Esophagus mucosa (tissue), 1 donor: Measurements from ENCODE around the gene EML2. TPM values are rescaled to one million over a fixed set of nuclear protein-coding genes. Genes with fewer than 3 reads are reported as not detected.
A peak's percentile ranks its signal among the peaks of the same experiment; 100 is the strongest.
"Not testable (repeated sequence)": the region's sequence is repeated elsewhere in the genome, so short reads cannot be mapped to it uniquely, and the experiment has no call there.

Experiments
- ATAC-seq: fragments of 200-7000 bp; cut with Tn5 transposase; one replicate; pipeline ENCODE4 v1.9.1; 2020
- total RNA-seq: library from RNA; stranded (reverse); gene quantifications from one replicate; pipeline ENCODE4 v1.2.4, GENCODE V29; 2023
- donor health status: DM: yes; HTN: yes; CAD: no.

The EML2 gene
- total RNA-seq, 1 donor from 2014 or later: 85.4 TPM

GRCh38 chr19:45615056-45615455 is 24.1 kb downstream of the EML2 start:
- ATAC-seq: not testable (repeated sequence)

GRCh38 chr19:45613926-45614725 is 25.1 kb downstream of the EML2 start:
- ATAC-seq: peak; percentile 89

- no peak for ATAC-seq
Observed at GRCh38 chr19:45608948-45609347, 30.2 kb downstream of the EML2 start.

DNA sequence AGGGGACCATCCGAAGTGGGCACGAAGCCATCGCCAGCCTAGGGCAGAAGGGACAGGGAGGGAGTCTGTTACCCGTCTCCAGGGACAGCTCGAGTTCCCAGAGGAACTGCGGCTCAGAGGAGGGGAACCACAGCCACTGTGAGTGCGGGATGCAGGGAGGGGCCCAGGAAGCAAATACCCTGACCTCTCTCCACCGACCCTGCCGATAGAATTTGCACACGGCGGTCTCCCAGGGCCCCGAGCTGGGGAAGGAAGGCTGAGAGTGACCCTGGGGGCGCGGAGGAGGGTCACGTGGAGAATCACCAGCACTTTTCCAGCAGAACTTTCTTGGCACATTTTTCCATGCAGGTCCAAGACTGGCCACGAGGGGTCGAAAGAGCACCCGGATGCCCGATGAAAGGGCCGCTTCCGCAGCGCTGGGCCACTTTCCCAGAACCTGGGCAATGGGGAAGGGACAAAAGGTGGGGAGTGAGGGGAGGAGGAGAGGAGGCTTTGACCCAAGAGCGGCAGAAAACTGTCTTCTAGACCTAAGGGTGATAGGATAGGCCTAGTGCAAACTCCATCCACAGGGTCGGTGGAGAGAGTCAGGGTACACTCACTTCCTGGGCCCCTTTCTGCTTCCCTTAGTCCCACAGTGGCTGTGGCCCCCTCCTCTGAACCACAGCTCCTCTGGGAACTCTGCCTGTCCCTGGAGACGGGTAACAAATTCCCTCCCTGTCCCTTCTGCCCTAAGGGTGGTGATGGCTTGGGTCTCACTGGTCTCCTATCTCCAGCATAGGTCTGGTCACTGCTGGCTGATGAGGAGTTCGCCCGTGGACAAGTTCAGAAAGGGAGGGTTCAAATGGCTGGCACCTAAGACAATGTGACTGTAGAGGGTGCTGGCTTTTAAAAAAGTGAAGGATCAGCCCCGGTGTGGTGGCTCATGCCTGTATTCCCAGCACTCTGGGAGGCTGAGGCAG is 31.8 kb downstream of the EML2 start:
- peak; percentile 73 for ATAC-seq

GRCh38 chr19:45601524-45602374 is 37.4 kb downstream of the EML2 start, which contains the start of gene GPR4:
Gene GPR4 (minus strand): TSS chr19:45602212. CDS start chr19:45591866, 10,346 bp downstream.
- peak; percentile 29 for ATAC-seq

DNA sequence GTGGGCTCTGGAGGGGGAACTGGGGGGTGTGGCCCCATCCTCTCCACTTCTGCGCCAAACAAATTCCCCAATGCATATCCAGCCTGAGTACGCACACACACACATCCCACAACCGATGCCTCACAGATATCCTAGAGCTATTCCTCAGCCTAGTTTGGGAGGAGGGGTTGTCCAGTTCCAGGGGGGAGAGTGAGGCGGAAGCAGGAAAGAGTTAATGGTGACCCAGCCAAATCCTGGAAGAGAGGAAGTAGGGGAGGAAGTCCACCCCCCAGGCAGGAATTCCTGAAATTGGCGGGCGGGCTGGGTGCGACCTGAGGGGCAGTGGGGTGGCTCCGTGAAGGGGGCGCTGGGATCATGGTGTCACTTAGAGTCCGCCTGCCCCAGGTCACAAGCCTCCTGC is 38.1 kb downstream of the EML2 start:
- ATAC-seq: no peak

- no peak for ATAC-seq
Observed at GRCh38 chr19:45600340-45600885, 38.8 kb downstream of the EML2 start.

DNA sequence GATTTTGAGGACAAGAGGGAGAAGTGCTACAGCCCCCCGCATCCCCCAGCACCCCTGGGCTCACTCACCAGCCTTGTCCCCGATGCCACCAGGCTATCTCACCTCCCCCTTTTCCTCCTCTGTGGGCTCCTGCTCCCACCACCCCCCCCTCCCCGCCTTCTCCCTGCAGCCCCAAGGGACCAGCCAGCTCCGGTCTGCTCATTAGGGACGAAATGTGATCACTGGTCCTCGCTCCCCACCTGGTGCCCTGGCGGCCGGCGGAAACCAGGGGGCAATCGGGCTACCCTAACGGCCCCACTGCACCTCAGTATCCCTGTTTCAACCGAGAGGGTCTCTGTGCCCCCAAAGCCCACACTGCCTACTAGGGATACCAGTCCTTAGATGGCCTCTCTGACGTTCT is 39.9 kb downstream of the EML2 start:
- no peak for ATAC-seq

DNA sequence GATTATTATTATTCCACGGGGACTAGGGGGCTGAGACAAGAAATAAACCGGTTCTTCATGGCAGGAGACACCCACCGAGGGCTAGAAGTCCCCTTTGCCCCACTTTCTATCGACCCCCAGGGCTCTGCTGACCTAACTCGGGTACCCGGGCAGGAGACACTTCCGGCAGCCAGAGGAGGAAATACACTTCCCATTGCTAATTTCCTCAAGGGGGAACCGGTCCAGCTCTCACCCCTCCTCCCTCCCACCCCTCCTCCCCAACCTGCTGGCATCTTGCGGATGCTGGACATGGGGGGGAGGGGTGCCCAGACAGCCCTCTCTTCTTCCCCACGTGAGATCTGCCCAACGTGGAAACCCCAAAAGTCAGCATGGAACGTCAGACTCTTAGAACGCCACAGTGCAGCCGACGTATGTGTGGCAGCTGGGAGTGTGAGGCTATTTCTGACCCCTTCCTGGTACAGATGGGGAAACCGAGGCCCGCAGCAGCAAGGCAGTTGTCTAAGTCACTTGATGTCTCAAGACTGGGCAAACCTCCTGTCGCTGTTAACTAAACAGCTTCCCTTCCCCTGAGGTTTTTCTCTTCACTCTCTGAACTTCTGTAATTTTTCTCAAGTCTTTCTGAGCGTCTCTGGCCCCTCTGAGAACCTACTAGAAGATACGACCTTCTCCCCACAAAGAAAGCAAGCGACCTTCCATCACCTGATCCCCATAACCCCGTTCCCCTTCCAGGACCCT is 40.8 kb downstream of the EML2 start:
- no peak for ATAC-seq

DNA sequence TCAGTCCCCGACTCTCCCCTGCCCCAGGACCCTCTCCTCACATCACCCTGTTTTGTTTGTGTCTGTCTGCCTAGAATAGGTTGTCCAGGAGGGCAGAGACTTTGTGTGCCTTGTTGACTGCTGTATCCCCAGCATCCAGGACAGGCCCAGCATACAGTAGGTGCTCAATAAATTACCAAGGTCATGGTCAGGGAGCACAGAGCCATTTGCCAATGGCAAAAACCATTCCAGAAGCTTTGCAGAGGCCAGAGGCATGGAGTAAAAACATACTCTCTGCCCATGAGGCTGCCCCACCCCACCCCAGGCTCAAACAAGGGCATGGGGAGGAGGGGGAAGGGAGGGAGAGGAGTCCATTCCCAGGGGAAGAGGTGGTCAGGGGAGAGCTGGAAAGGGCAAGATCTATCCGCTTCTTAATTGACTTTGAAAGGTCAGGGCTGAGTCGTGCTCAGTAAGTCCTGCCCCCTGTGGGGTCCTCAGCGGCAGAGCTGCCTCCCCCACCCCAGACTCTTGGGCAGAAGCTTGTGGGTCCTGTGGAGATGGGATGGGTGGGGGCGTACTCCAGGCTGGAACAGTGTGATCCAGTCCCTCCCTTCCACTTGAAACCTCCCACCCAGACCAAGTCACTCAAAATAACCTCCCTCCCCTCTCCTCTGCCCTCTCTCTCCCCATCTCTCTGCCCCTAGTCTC is 41.6 kb downstream of the EML2 start:
- peak; percentile 14 for ATAC-seq

- ATAC-seq: no peak
Observed at GRCh38 chr19:45595814-45596213, 43.4 kb downstream of the EML2 start.

DNA sequence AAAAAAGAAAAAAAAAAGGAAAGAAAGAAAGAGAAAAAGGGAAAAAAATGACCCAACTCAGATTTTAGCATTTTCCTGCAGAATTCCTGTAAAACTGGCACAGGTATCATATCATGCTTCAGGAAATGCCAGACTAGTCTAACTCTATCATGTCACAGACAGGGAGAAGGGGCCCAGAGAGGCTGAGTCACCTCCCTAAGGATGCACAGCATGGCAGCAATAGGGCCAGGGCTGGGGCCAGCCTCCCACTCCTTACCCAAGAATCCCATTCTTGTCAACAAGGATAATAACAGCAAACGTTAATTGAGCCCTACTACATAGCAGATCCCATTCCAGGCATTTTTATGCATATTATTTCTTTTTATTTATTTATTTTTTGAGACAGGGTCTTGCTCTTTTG is 45.7 kb downstream of the EML2 start:
- no peak for ATAC-seq

- ATAC-seq: no peak
Observed at GRCh38 chr19:45592366-45592765, 46.8 kb downstream of the EML2 start.

DNA sequence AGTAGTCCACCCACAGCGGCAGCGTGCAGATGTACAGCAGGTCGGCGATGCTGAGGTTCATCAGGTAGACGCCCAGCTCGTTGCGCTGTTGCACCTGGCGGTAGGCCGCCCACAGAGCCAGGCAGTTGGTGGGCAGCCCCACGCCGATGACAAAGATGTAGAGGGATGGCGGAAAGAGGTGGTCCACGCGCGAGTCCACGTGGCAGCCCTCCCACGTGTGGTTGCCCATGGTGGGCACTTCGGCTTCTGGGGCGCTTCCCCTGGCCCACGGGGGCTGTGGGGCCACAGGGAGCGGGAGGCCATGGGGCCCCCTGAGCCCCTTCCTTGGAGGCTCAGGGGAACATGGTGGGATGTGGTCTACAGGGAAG is 47.6 kb downstream of the EML2 start:
- ATAC-seq: peak; percentile 3

GRCh38 chr19:45591004-45591637 is 48.1 kb downstream of the EML2 start:
- peak; percentile 68 for ATAC-seq

DNA sequence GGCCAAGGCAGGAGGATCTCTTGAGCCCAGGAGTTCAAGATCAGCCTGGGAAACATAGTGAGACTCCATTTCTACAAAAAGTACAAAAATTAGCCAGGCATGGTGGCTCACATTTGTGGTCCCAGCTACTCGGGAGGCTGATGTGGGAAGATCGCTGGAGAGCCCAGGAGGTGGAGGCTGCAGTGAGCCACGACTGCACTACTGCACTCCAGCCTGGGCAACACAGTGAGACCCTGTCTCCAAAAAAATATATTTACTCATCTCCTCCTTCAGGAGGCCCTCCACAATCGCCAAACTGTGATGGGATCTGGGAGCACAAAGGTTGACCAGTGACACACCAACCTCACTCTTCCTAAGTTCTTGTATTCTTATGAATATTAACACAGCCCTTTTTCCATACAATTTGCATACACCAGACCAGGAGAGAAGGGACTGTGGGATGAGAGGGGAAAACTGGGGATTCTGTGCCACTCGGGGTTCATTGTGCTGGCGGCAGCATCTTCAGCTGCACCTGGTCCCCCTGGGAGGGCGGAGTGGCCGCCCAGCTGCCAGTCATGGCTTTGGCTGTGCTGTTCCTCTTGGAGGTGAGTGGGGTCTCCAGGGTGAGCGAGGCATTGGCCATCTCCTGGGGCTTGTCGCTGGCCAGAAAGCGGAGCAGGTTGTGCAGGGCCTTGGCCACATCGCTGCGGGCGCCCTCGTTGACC is 48.7 kb downstream of the EML2 start:
- ATAC-seq: no peak

DNA sequence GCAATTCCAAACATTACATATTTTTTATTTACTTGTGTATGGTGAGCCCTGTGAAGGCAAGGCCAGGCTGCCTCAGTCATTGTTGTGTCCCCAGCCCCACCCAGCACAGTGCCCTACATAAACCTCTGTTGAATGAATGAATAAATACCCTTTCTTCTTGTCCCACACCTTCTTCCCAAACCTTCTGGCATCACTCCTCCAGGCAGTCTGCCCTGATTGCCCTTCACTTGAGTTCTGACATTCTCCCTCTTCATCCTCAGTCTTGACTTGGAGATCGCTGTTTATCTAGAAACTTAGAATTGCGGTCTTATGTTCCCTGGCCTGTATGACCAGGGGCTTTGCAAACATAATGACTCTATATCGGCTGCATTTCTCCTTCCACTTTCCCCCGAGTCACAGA is 49.4 kb downstream of the EML2 start:
- no peak for ATAC-seq

DNA sequence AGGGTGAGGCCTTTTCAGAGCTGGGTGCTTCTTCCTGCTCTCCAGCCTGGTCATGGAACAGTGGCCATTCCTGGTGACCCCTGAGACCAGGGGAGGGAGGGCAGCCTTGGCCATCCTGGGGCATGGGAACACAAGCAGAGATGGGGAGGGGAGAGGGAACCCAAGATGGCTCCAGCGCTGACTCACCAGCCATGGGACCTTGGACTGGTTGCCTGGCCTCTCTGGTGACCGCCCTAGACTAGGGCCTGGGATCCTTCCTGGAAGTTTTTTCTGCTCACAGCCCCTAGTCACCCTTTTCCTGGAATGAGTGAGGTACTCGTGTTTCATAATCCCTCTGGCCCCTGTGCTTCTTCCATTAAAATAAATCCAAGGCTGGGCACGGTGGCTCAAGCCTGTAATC is 51.3 kb downstream of the EML2 start:
- no peak for ATAC-seq

- no peak for ATAC-seq
Observed at GRCh38 chr19:45585158-45585577, 54.0 kb downstream of the EML2 start.
